ENCODE results near the gene SLC7A6. TPM values are rescaled to one million over a fixed set of nuclear protein-coding genes. Genes with fewer than 3 reads are reported as not detected.

Gene SLC7A6
- polyA plus RNA-seq, 2 of the 4 experiments (the other 2 are of a cell fraction) = 31.1 to 32.9 TPM

DNA sequence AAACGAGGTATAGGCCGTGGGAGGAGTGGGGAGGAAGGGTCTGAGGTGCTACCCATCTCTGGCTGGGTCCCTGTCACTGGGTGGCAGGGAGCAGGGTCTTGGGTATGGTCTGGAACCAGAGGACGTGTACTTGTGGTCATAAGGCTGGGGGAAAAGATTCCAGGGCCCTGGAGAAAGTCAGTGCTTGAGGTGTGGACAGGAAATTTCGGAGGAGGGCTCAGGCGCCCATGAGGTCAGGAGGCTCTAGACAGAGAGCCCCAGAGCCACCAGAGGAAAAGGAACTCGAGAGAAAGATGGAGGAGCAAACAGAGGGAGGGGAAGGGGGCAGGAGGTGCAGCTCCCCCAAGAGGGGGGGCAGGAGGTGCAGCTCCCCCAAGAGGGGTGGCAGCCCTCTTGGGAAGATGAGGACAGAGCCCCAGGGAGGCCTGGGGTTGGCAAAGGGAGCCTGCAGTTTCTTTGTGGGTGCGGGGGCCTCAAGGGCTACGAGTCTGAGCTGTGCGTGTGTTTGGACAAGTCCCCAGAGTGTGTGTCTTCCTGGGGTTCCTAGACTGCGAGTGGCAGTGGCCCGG lies 683 bp upstream of the SLC7A6 start:
- peaks cover 35% of the 10 kb centered on the region for H3K4me1 ChIP-seq
- DNase-seq (ENCODE audit: low read depth in 1 of 2, low spot score in 1 of 2) = no peak
- FAIRE-seq = no peak
- H3K4me2 ChIP-seq = peak overlapping the region; percentile 84
- peak overlapping the region; percentile 85 for H3K4me3 ChIP-seq
- peak in 1 of 2 experiments; percentile 8; a peak in 2 of 6 replicates for ATAC-seq
- H3K9me3 ChIP-seq = no peaks in the 10 kb centered on the region
- peak overlapping the region; percentile 94 to 97 for H3K27ac ChIP-seq
- ChIA-PET POLR2A (interaction anchor here (0.6 to 2.7 kb wide), 22 partner anchors 9 to 497 kb away, joined by 3 to 47 read pairs (median 4); partner anchors contain the start of genes PLA2G15, PRMT7 and SLC7A6OS), CTCF (interaction anchor here (0.6 to 8.1 kb wide), 27 partner anchors 11 to 771 kb away, joined by 3 to 335 read pairs (median 7); partner anchors contain the start of genes PLA2G15, PRMT7 and SLC7A6OS)
- TF ChIP-seq SMC3 (IDR thresholded peaks at IDR 0.05) (no peak), HOXB5 (CRISPR knock-in tag; IDR thresholded peaks at IDR 0.05) (no peak), ZC3H11A (IDR thresholded peaks at IDR 0.05) (no peak), SREBF2 (IDR thresholded peaks at IDR 0.05) (no peak), HES2 (IDR thresholded peaks at IDR 0.05) (no peak), JUNB (IDR thresholded peaks at IDR 0.05) (no peak), JUN (IDR thresholded peaks at IDR 0.05) (no peak), GATA3 (IDR thresholded peaks at IDR 0.05; ENCODE audit: borderline replicate concordance) (no peak), HEYL (CRISPR knock-in tag; IDR thresholded peaks at IDR 0.05) (no peak), CHD2 (IDR thresholded peaks at IDR 0.05; ENCODE audit: low read length, partially characterized antibody) (no peak), TP53 (CRISPR knock-in tag; IDR thresholded peaks at IDR 0.05) (no peak), MAX (IDR thresholded peaks at IDR 0.05) (no peak), ELK1 (IDR thresholded peaks at IDR 0.05; ENCODE audit: low read depth, low read length) (no peak), CBX2 (IDR thresholded peaks at IDR 0.05; ENCODE audit: borderline replicate concordance, low read depth) (no peak), HDAC2 (IDR thresholded peaks at IDR 0.05) (no peak)
- 47% methylated on average over 9 of the region's 11 CpGs for WGBS (ENCODE audit: missing lambda C conversion rate)

GRCh38 chr16:68265078-68265920 lies 973 bp downstream of the SLC7A6 start:
- CTCF ChIA-PET = interaction anchor here (2.6 to 8.1 kb wide), 2 partner anchors 13 to 22 kb away, joined by 38 to 124 read pairs; partner anchors contain the start of gene PLA2G15
- WGBS (ENCODE audit: missing lambda C conversion rate) = 2% methylated on average over 23 of the region's 23 CpGs
- Histone ChIP-seq H3K9me3 (no peaks in the 10 kb centered on the region), H3K27ac (peak overlapping the region; percentile 94 to 97), H3K4me2 (peak overlapping the region; percentile 84), H3K4me1 (peaks cover 42% of the 10 kb centered on the region), H3K4me3 (peak overlapping the region; percentile 85)
- POLR2A ChIA-PET = interaction anchor here (1.1 to 2.7 kb wide), 5 partner anchors 14 to 179 kb away, joined by 3 to 47 read pairs (median 9); partner anchors contain the start of genes PRMT7 and SLC7A6OS
- ATAC-seq (peak; percentile 67 to 85), DNase-seq (ENCODE audit: low read depth in 1 of 2, low spot score in 1 of 2) (peak; percentile 84 to 91), FAIRE-seq (no peak)
- TF ChIP-seq PBX3 (IDR thresholded peaks at IDR 0.05) (no peak), FOSL2 (IDR thresholded peaks at IDR 0.05) (peak; percentile 22; the same call in 1 of the 2 replicates), FOSL2 (CRISPR knock-in tag; IDR thresholded peaks at IDR 0.05) (peak; percentile 86), BHLHE40 (IDR thresholded peaks at IDR 0.05; ENCODE audit: low read depth, low read length) (peak; percentile 60; the same call in 1 of the 2 replicates), TP53 (CRISPR knock-in tag; IDR thresholded peaks at IDR 0.05) (0 out of 2 replicates have a peak, but pooled peaks have one; percentile 24), ESRRA (IDR thresholded peaks at IDR 0.05; ENCODE audit: borderline replicate concordance, low read length) (no peak), MAX (IDR thresholded peaks at IDR 0.05) (no peak), ZNF302 (CRISPR knock-in tag; IDR thresholded peaks at IDR 0.05) (no peak), EP300 (IDR thresholded peaks at IDR 0.05) (peak in 1 of 2 experiments; percentile 38; a peak in 1 of 5 replicates), NR3C1 (IDR thresholded peaks at IDR 0.05) (no peak), EHMT2 (IDR thresholded peaks at IDR 0.05; ENCODE audit: low read depth) (no peak), HEYL (CRISPR knock-in tag; IDR thresholded peaks at IDR 0.05) (no peak), PHF8 (IDR thresholded peaks at IDR 0.05; ENCODE audit: borderline replicate concordance, low read depth) (no peak), EHF (CRISPR knock-in tag; IDR thresholded peaks at IDR 0.05) (no peak), REST (IDR thresholded peaks at IDR 0.05) (0 out of 2 replicates have a peak, but pooled peaks have one; percentile 6)
- TF ChIP-seq, protein P1, sequence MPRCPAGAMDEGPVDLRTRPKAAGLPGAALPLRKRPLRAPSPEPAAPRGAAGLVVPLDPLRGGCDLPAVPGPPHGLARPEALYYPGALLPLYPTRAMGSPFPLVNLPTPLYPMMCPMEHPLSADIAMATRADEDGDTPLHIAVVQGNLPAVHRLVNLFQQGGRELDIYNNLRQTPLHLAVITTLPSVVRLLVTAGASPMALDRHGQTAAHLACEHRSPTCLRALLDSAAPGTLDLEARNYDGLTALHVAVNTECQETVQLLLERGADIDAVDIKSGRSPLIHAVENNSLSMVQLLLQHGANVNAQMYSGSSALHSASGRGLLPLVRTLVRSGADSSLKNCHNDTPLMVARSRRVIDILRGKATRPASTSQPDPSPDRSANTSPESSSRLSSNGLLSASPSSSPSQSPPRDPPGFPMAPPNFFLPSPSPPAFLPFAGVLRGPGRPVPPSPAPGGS (IDR thresholded peaks at IDR 0.05) = 0 out of 3 replicates have a peak, but pooled peaks have one; percentile 25
